Tibial nerve (tissue), 4 donors: Measurements from ENCODE around the gene NFATC3. TPM values are rescaled to one million over a fixed set of nuclear protein-coding genes. Genes with fewer than 3 reads are reported as not detected.

Experiments used
- DNase-seq, 2 donors: peaks; one replicate each; pipeline ENCODE4 v3.0.0-alpha.2; 2019; ENCODE audit warnings: low spot score in 2 of 2
- H3K27ac ChIP-seq, 4 donors: fragments of 200-600 bp; sonication (generic) in 3 of 4; one replicate each; pipeline ENCODE4 v1.5.1; 2017 to 2019; ENCODE audit warnings: mild to moderate bottlenecking in 1 of 4
- H3K27me3 ChIP-seq, 2 donors: fragments of 200-600 bp; sonication (generic) in 1 of 2; one replicate each; pipeline versions ENCODE4 v1.5.1 to v1.6.0; 2017 to 2019
- H3K36me3 ChIP-seq, 3 donors: fragments of 200-600 bp; sonication (generic); one replicate each; pipeline ENCODE4 v1.5.1; 2018 to 2019
- H3K4me1 ChIP-seq, 4 donors: fragments of 200-600 bp; sonication (generic) in 3 of 4; one replicate each; pipeline ENCODE4 v1.5.1; 2017 to 2019
- H3K4me3 ChIP-seq, 4 donors: fragments of 200-600 bp; sonication (generic) in 3 of 4; one replicate each; pipeline ENCODE4 v1.5.1; 2017 to 2019; ENCODE audit warnings: mild to moderate bottlenecking in 1 of 4, moderate library complexity in 1 of 4
- H3K9me3 ChIP-seq, 4 donors: fragments of 200-600 bp; sonication (generic) in 3 of 4; one replicate each; pipeline ENCODE4 v1.5.1; 2017 to 2019
- CTCF ChIP-seq, 5 experiments: fragments of 200-600 bp in 3 of 5; fragments of 450-650 bp in 2 of 5; sonication (generic) in 3 of 5; IDR thresholded peaks; one replicate each; pipeline ENCODE4 v1.5.1; 2016 to 2019; ENCODE audit warnings: antibody characterized with exemption in 5 of 5, mild to moderate bottlenecking in 3 of 5, moderate library complexity in 2 of 5
- EP300 ChIP-seq, 2 donors: sonication (generic); formaldehyde crosslinking; IDR thresholded peaks; one replicate each; pipeline ENCODE4 v1.6.1; 2017; ENCODE audit warnings: antibody characterized with exemption in 2 of 2, mild to moderate bottlenecking in 1 of 2
- POLR2A ChIP-seq, 2 donors: fragments of 450-650 bp; IDR thresholded peaks; one replicate each; pipeline ENCODE4 v1.6.1; 2017; ENCODE audit warnings: antibody characterized with exemption in 2 of 2, mild to moderate bottlenecking in 2 of 2, moderate library complexity in 2 of 2
- WGBS, 2 donors: methylation state at CpG; one replicate each; pipeline ENCODE4 v1.1.5; 2018; 5-methylcytosine and 5-hydroxymethylcytosine counted together
- total RNA-seq, 4 donors: library from RNA; depleted of rRNA; stranded (reverse); fragments of >200 nt; gene quantifications; one replicate each; pipeline ENCODE4 v1.1.0, GENCODE V29; 2016

Gene NFATC3
- total RNA-seq, 4 donors from 2014 or later = 81.4 to 105 (median 97.1) TPM

- Histone ChIP-seq H3K9me3 (no peaks in the 10 kb centered on the region), H3K27ac (no peak overlapping the region), H3K4me1 (peaks cover 0 to 1% (median 0%) of the 10 kb centered on the region in 4 donors), H3K36me3 (peaks cover 0 to 41% (median 0%) of the 10 kb centered on the region in 3 donors), H3K27me3 (no peaks in the 10 kb centered on the region), H3K4me3 (no peak overlapping the region)
- DNase-seq = no peak
- 74 to 79% methylated on average over 7 of the region's 7 CpGs for WGBS, 2 donors
- TF ChIP-seq EP300 (IDR thresholded peaks at IDR 0.05) (no peak), CTCF (IDR thresholded peaks at IDR 0.05) (no peak), POLR2A (IDR thresholded peaks at IDR 0.05) (no peak)
Measured at GRCh38 chr16:68046106-68046505, 39.1 kb upstream of the NFATC3 start.

DNA sequence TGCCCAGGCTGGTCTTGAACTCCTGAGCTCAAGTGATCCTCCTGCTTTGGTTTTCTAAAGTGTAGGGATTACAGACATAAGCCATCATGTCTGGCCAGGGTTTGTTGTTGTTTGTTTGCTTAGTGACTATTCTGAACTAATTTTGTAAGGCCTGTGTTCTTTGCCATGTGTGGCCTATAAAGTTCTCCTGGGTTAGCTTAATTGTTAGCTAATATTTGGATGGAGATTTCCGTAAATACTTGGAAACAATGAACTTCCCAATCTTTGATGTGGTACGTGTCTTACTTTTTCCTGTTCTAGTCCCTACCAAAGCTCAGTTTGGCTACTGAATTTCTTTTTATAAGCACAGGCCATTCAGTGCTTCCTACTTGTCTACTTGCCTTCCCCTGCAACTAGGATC is 37.2 kb upstream of the NFATC3 start:
- Histone ChIP-seq H3K4me3 (no peak overlapping the region), H3K9me3 (no peaks in the 10 kb centered on the region), H3K36me3 (peaks cover 0 to 55% (median 0%) of the 10 kb centered on the region in 3 donors), H3K27ac (peak overlapping the region in 1 of 4 donors; percentile 9), H3K4me1 (no peaks in the 10 kb centered on the region), H3K27me3 (no peaks in the 10 kb centered on the region)
- DNase-seq = no peak
- 82% methylated on average over 2 of the region's 2 CpGs for WGBS, 2 donors
- TF ChIP-seq EP300 (IDR thresholded peaks at IDR 0.05) (no peak), CTCF (IDR thresholded peaks at IDR 0.05) (no peak), POLR2A (IDR thresholded peaks at IDR 0.05) (no peak)

DNA sequence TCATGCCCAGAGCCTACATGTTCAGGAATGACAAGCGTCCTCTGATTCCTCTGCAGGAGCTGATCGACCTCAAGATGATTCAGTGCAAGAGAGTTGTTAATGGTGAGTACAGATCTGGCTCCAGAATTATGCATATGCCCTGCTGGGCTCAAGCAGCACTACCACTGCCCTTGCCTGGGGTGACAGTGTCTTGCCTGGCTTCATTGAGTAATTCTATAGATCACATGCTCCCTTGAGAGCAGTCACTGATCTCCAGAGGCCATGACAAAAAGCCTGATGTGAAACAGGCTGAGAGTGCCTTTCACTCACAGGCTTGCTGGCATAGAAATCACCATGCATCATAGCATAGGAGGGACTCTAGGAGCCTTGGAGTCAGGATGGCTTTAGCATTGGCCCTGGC is 35.7 kb upstream of the NFATC3 start:
- no peaks in the 10 kb centered on the region for H3K4me1 ChIP-seq
- no peaks in the 10 kb centered on the region for H3K9me3 ChIP-seq
- no peak for TF ChIP-seq CTCF (IDR thresholded peaks at IDR 0.05)
- TF ChIP-seq POLR2A (IDR thresholded peaks at IDR 0.05) = no peak
- TF ChIP-seq EP300 (IDR thresholded peaks at IDR 0.05) = no peak
- peaks cover 0 to 69% (median 0%) of the 10 kb centered on the region in 3 donors for H3K36me3 ChIP-seq
- 91 to 100% methylated on average over 2 of the region's 2 CpGs for WGBS, 2 donors
- H3K27ac ChIP-seq = no peak overlapping the region
- H3K27me3 ChIP-seq = no peaks in the 10 kb centered on the region
- no peak for DNase-seq
- no peak overlapping the region for H3K4me3 ChIP-seq

DNA sequence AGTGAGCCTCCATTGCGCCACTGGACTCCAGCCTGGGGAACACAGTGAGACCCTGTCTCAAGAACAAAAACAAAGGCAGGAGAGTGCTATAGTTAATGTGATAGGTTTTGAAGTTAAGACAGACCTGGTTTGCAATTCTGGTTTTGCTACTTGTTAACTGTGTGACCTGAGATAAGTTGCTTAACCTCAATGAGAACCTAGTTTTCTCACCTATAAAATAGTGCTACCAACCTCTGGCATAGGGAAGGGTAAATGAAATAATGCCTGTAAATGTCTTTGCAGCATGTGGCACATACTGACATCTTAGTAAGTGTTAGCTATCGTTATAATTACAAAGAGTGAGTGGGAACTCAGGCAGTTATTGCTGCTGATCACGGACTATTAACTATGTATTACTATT is 29.8 kb upstream of the NFATC3 start:
- H3K9me3 ChIP-seq = no peaks in the 10 kb centered on the region
- H3K4me1 ChIP-seq = no peaks in the 10 kb centered on the region
- no peak for DNase-seq
- peaks cover 0 to 79% (median 0%) of the 10 kb centered on the region in 3 donors for H3K36me3 ChIP-seq
- no peaks in the 10 kb centered on the region for H3K27me3 ChIP-seq
- TF ChIP-seq POLR2A (IDR thresholded peaks at IDR 0.05) = no peak
- TF ChIP-seq CTCF (IDR thresholded peaks at IDR 0.05) = no peak
- TF ChIP-seq EP300 (IDR thresholded peaks at IDR 0.05) = no peak
- WGBS, 2 donors = 90 to 94% methylated on average over 3 of the region's 3 CpGs
- no peak overlapping the region for H3K4me3 ChIP-seq
- H3K27ac ChIP-seq = no peak overlapping the region

- DNase-seq = no peak
- H3K4me1 ChIP-seq = peaks cover 0 to 15% (median 2%) of the 10 kb centered on the region in 4 donors
- no peaks in the 10 kb centered on the region for H3K9me3 ChIP-seq
- H3K27ac ChIP-seq = no peak overlapping the region
- TF ChIP-seq EP300 (IDR thresholded peaks at IDR 0.05) = no peak
- no peaks in the 10 kb centered on the region for H3K27me3 ChIP-seq
- no peak overlapping the region for H3K4me3 ChIP-seq
- peaks cover 0 to 61% (median 0%) of the 10 kb centered on the region in 3 donors for H3K36me3 ChIP-seq
Measured at GRCh38 chr16:68059804-68060203, 25.4 kb upstream of the NFATC3 start.

DNA sequence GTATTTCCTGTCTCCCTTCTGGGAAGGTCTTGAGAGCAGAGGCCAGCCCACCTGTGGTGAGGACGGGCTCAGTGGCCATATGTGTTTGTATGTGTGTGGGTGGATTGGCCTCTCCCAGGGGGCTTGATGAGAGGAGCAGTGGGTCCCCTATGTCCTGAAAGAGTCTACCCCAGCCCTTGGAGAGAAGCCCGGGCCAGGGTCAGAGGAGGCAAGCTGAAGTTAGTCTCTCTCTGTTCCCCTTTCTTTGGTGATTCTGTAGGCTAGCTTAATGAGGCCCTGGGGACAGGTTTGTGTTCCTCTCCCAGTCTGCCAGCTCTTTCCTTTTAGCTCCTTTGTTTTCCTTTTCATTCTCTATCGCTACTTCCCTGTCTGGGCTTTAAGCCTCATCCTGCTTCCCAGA is 23.8 kb upstream of the NFATC3 start:
- Histone ChIP-seq H3K4me1 (peaks cover 0 to 31% (median 5%) of the 10 kb centered on the region in 4 donors), H3K4me3 (no peak overlapping the region), H3K36me3 (peaks cover 0 to 51% (median 0%) of the 10 kb centered on the region in 3 donors), H3K9me3 (no peaks in the 10 kb centered on the region), H3K27me3 (no peaks in the 10 kb centered on the region), H3K27ac (peak overlapping the region in 1 of 4 donors; percentile 8)
- TF ChIP-seq EP300 (IDR thresholded peaks at IDR 0.05) (no peak), POLR2A (IDR thresholded peaks at IDR 0.05) (no peak), CTCF (IDR thresholded peaks at IDR 0.05) (no peak)
- DNase-seq = no peak
- WGBS, 2 donors = 55 to 58% methylated on average over 3 of the region's 3 CpGs
